ENCODE results near the gene RABEP1.

The RABEP1 gene

DNA sequence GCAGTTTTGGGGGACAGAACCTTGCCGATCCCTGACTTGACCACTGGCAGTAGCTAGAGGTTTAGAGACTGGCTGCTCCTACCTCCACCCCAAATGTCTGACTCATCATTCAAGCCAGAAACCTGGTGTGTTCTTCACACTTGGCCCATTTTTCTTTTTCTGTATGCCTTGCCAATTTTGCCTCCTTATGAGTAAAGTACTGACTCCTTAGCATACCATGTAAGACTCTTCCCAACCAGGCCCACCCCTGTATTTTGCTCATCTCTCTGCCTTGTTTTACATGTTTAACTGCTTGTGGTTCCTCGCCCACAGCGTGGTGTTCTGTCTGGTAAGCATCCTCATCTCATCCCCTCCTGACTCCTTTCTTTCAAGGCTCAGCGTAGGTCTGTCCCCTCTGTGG, 99.5 kb downstream of the RABEP1 start:
- TF ChIP-seq Cebpa-rat (IDR thresholded peaks at IDR 0.05): no peak
- Histone ChIP-seq H4K20me1 (peaks cover 0 to 60% (median 40%) of the 10 kb centered on the region in 11 experiments; a peak in 16 of 22 replicates), H3K36me3 (peaks cover 99 to 100% (median 100%) of the 10 kb centered on the region in 11 experiments), H3K4me1 (no peaks in the 10 kb centered on the region), H3K4me2 (no peak overlapping the region), H3K9ac (no peak overlapping the region), H3K4me3 (no peak overlapping the region), H3K27ac (no peak overlapping the region), H3K9me3 (replicated peaks in 1 of 11) (no peaks in the 10 kb centered on the region), H3K27me3 (no peaks in the 10 kb centered on the region)

DNA sequence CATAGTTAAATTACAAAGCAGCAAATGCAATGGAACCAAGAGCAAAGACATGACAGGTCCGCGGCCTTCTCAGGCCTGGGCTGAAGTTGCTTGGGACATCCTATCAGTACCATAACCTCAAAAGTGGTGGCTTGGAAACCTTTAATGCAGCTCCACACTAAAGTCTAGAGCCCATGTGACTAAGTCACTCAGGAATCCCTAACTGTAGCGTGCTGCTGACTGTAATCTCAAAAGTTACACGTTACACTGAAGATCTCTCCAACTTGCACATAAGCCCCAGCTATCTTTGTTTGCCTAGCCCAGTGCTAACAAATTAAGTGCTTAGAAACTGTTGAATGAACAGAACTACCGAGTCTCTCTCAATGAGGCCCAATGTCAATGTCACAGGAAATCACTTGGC, 109.6 kb downstream of the RABEP1 start:
- H3K27me3 ChIP-seq: no peaks in the 10 kb centered on the region
- H3K36me3 ChIP-seq: peaks cover 96 to 100% (median 99%) of the 10 kb centered on the region in 11 experiments

GRCh38 chr17:5396612-5397011, 114.5 kb downstream of the RABEP1 start:
- H3K27me3 ChIP-seq: no peaks in the 10 kb centered on the region
- no peak overlapping the region for H3K9ac ChIP-seq
- H3K4me2 ChIP-seq: no peak overlapping the region
- no peak overlapping the region for H3K27ac ChIP-seq
- H3K4me1 ChIP-seq: no peaks in the 10 kb centered on the region
- H4K20me1 ChIP-seq: peaks cover 0 to 22% (median 3%) of the 10 kb centered on the region in 11 experiments; a peak in 10 of 22 replicates
- H3K9me3 ChIP-seq (replicated peaks in 1 of 11): peaks cover 0 to 9% (median 0%) of the 10 kb centered on the region in 11 experiments; a peak in 2 of 22 replicates
- peaks cover 98 to 100% (median 100%) of the 10 kb centered on the region in 11 experiments for H3K36me3 ChIP-seq
- H3K4me3 ChIP-seq: no peak overlapping the region
- TF ChIP-seq Cebpa-rat (IDR thresholded peaks at IDR 0.05): no peak

More for the DNA sequence above, 109.6 kb downstream of the RABEP1 start:
- no peak for TF ChIP-seq Cebpa-rat (IDR thresholded peaks at IDR 0.05)
- Histone ChIP-seq H3K4me2 (no peak overlapping the region), H3K9ac (no peak overlapping the region), H3K9me3 (replicated peaks in 1 of 11) (peaks cover 0 to 2% (median 0%) of the 10 kb centered on the region in 11 experiments; a peak in 1 of 22 replicates), H3K27ac (no peak overlapping the region), H3K4me1 (no peaks in the 10 kb centered on the region; a peak in 1 of 20 replicates), H4K20me1 (peaks cover 0 to 34% (median 7%) of the 10 kb centered on the region in 11 experiments; a peak in 10 of 22 replicates), H3K4me3 (no peak overlapping the region)

DNA sequence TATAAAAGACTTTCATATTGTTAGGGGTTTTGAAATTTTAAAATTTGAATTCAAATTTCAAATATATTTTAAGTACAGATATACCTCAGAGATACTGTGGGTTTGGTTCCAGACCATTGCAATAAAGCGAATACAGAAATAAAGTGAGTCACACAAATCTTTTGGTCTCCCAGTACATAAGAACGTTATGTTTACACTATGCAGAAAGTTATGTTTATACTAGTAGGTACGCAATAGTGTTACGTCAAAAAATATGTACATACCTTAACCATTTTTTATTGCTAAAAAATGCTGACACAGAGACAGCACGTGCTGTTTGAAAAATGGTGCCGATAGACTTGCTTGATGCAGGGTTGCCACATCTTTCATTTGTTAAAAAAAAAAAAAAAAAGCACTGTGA, 117.7 kb downstream of the RABEP1 start:
- no peak overlapping the region for H3K27ac ChIP-seq
- TF ChIP-seq Cebpa-rat (IDR thresholded peaks at IDR 0.05): no peak
- H3K4me2 ChIP-seq: no peak overlapping the region
- H3K4me3 ChIP-seq: no peak overlapping the region
- H3K4me1 ChIP-seq: no peaks in the 10 kb centered on the region
- no peaks in the 10 kb centered on the region for H3K27me3 ChIP-seq
- H3K36me3 ChIP-seq: peaks cover 98 to 100% (median 100%) of the 10 kb centered on the region in 11 experiments
- no peak overlapping the region for H3K9ac ChIP-seq
- peaks cover 0 to 9% (median 0%) of the 10 kb centered on the region in 11 experiments; a peak in 2 of 22 replicates for H3K9me3 ChIP-seq (replicated peaks in 1 of 11)
- H4K20me1 ChIP-seq: peaks cover 0 to 31% (median 11%) of the 10 kb centered on the region in 11 experiments; a peak in 11 of 22 replicates

DNA sequence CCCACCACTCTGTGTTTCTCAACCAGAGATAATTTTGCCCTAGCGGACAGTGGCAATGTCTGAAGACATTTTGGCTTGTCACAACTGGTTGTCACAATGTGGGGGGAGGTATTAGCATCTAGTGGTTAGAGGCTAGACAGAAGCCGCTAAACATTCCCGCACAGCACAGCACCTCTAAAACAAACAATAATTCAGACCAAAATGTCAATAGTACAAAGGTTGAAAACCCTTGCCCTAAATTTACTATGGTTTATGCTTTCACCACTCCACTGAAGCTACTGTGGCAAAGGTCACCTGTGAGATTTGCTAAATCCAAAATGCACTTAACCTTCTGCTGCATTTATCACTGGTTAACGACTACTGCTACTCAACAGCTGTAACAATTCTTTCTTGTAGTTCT, 123.3 kb downstream of the RABEP1 start:
- Histone ChIP-seq H4K20me1 (peaks cover 0 to 84% (median 44%) of the 10 kb centered on the region in 11 experiments; a peak in 17 of 22 replicates), H3K4me1 (no peaks in the 10 kb centered on the region), H3K4me2 (no peak overlapping the region), H3K27ac (no peak overlapping the region), H3K36me3 (peaks cover 97 to 100% (median 99%) of the 10 kb centered on the region in 11 experiments), H3K27me3 (no peaks in the 10 kb centered on the region), H3K9ac (no peak overlapping the region), H3K4me3 (no peak overlapping the region), H3K9me3 (replicated peaks in 1 of 11) (no peaks in the 10 kb centered on the region)
- TF ChIP-seq Cebpa-rat (IDR thresholded peaks at IDR 0.05): no peak

GRCh38 chr17:5408186-5408585, 126.1 kb downstream of the RABEP1 start:
- H3K27me3 ChIP-seq: no peaks in the 10 kb centered on the region
- peaks cover 0 to 2% (median 0%) of the 10 kb centered on the region in 10 experiments; a peak in 3 of 20 replicates for H3K4me1 ChIP-seq
- no peaks in the 10 kb centered on the region for H3K9me3 ChIP-seq (replicated peaks in 1 of 11)
- no peak overlapping the region for H3K4me2 ChIP-seq
- no peak for TF ChIP-seq Cebpa-rat (IDR thresholded peaks at IDR 0.05)
- no peak overlapping the region for H3K9ac ChIP-seq
- H3K36me3 ChIP-seq: peaks cover 97 to 100% (median 99%) of the 10 kb centered on the region in 11 experiments
- H3K4me3 ChIP-seq: no peak overlapping the region
- H4K20me1 ChIP-seq: peaks cover 0 to 94% (median 61%) of the 10 kb centered on the region in 11 experiments; a peak in 19 of 22 replicates
- no peak overlapping the region for H3K27ac ChIP-seq

DNA sequence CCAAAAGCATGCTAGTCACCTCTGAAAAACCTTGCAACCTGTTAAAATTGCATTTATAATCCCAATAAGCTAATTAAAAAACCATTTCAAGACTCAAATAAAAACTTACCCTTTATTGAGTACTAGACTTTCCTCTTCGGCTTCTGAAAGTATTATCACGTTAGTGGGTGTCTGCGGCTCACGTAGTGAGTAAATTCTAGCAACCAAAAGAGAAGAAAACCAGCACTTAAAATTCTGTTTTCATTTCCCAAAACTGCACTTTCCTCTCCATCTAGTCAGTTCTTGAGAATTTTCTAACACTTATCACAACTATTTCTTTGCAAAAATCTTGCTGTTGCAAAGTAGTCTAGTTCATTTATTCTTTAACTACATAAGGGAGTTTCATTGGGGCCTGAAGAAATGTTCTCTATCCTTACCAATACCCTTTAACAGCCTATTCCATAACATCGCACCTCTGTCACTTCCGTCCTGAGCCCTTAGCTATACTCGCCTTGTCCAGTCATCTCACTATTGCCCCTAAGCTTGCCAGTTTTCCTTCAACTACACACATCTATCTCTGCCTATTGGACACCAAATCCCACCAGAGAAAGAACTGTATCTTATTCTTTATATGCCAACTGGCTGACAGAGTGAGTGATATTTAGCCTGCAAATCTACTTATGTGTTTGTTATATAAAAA, 128.6 kb downstream of the RABEP1 start:
- TF ChIP-seq Cebpa-rat (IDR thresholded peaks at IDR 0.05): no peak
- Histone ChIP-seq H3K9ac (no peak overlapping the region), H3K4me2 (no peak overlapping the region), H3K4me1 (peaks cover 0 to 17% (median 4%) of the 10 kb centered on the region in 10 experiments; a peak in 9 of 20 replicates), H3K9me3 (replicated peaks in 1 of 11) (no peaks in the 10 kb centered on the region), H3K27me3 (no peaks in the 10 kb centered on the region), H4K20me1 (peaks cover 0 to 93% (median 64%) of the 10 kb centered on the region in 11 experiments; a peak in 19 of 22 replicates), H3K36me3 (peaks cover 97 to 100% (median 99%) of the 10 kb centered on the region in 11 experiments), H3K27ac (no peak overlapping the region), H3K4me3 (no peak overlapping the region)

DNA sequence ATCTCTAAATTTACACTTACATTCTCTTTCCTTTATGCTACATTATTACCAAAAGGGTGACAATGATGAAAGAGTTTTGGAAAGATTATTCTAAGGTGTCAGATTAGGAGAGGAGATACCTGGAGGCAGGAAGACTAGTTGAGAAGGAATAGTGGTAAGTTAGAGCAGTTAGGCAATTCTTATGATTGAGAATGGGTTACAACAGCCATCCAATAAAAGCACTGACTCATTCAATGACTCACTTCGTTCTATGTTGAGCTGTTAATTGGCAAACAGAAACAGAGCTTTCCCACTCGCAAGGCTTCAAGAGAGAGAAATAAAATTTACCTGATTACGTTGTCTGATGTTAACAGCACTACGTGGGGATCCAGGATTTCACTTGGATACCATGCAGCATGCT, 131.6 kb downstream of the RABEP1 start:
- Histone ChIP-seq H3K4me3 (no peak overlapping the region), H3K36me3 (peaks cover 78 to 97% (median 90%) of the 10 kb centered on the region in 11 experiments), H3K27ac (peak overlapping the region in 2 of 11 experiments; percentile 25 to 28; a peak in 4 of 22 replicates), H3K9me3 (replicated peaks in 1 of 11) (no peaks in the 10 kb centered on the region), H3K4me1 (peaks cover 20 to 35% (median 25%) of the 10 kb centered on the region in 10 experiments), H3K9ac (peak overlapping the region in 1 of 11 experiments; percentile 38; a peak in 1 of 22 replicates), H3K4me2 (peak overlapping the region in 2 of 11 experiments; percentile 15 to 29; a peak in 5 of 22 replicates), H3K27me3 (no peaks in the 10 kb centered on the region), H4K20me1 (peaks cover 0 to 96% (median 75%) of the 10 kb centered on the region in 11 experiments; a peak in 19 of 22 replicates)
- no peak for TF ChIP-seq Cebpa-rat (IDR thresholded peaks at IDR 0.05)

- H3K4me1 ChIP-seq: peaks cover 35 to 49% (median 38%) of the 10 kb centered on the region in 10 experiments
- TF ChIP-seq Cebpa-rat (IDR thresholded peaks at IDR 0.05): no peak
Measured at GRCh38 chr17:5416901-5417300, 134.8 kb downstream of the RABEP1 start.

More at GRCh38 chr17:5416901-5417300, 134.8 kb downstream of the RABEP1 start:
- Histone ChIP-seq H3K4me3 (peak overlapping the region in 3 of 10 experiments; percentile 21 to 94 (median 91); a peak in 2 of 20 replicates), H3K9ac (peak overlapping the region in 9 of 11 experiments; percentile 9 to 94 (median 35); a peak in 10 of 22 replicates), H3K27me3 (no peaks in the 10 kb centered on the region), H3K27ac (no peak overlapping the region), H3K36me3 (peaks cover 55 to 74% (median 64%) of the 10 kb centered on the region in 11 experiments), H3K4me2 (peak overlapping the region; percentile 49 to 99 (median 96)), H4K20me1 (peaks cover 0 to 72% (median 54%) of the 10 kb centered on the region in 11 experiments; a peak in 19 of 22 replicates), H3K9me3 (replicated peaks in 1 of 11) (no peaks in the 10 kb centered on the region)

All from BLaER1 treated with 17β-estradiol and CSF1 and Interleukin-3, amounts not matched to agents 10 nM and 100 nM (cell line).